WTC11 (cell line): ENCODE measurements around the gene CHIT1. TPM values are rescaled to one million over a fixed set of nuclear protein-coding genes. Genes with fewer than 3 reads are reported as not detected.

Experiments
- ATAC-seq: fragments of 200-7000 bp; cut with Tn5 transposase; 2 replicates; pipeline ENCODE4 v1.10.0; 2021; ENCODE audit warnings: mild to moderate bottlenecking, moderate library complexity
- CTCF ChIA-PET: fragments of 300-600 bp; sonication (Branson Sonifier 250); formaldehyde crosslinking; loops from one replicate; lab custom pipeline; 2021; ENCODE audit warnings: antibody characterized with exemption; lab: Charles Lee
- POLR2A ChIA-PET: fragments of 350-600 bp; sonication (Branson Sonifier 250); formaldehyde crosslinking; loops from one replicate; lab custom pipeline; 2021; ENCODE audit warnings: antibody characterized with exemption; lab: Charles Lee
- DNase-seq: peaks from one replicate; pipeline ENCODE4 v3.0.0; 2021; ENCODE audit warnings: low spot score
- H3K27ac Mint-ChIP-seq: 2 replicates; pipeline ENCODE4 v1.8.0; 2021; ENCODE audit warnings: mixed read lengths
- H3K27me3 Mint-ChIP-seq: 2 replicates; pipeline ENCODE4 v1.8.0; 2021; ENCODE audit warnings: low read depth, mild to moderate bottlenecking, moderate library complexity, mixed read lengths
- H3K36me3 Mint-ChIP-seq: 2 replicates; pipeline ENCODE4 v1.8.0; 2021; ENCODE audit warnings: mixed read lengths
- H3K4me1 Mint-ChIP-seq: 2 replicates; pipeline ENCODE4 v1.8.0; 2022; ENCODE audit warnings: mixed read lengths
- H3K4me3 Mint-ChIP-seq: 2 replicates; pipeline ENCODE4 v1.8.0; 2021; ENCODE audit warnings: mild to moderate bottlenecking, moderate library complexity, mixed read lengths
- H3K9me3 Mint-ChIP-seq: 2 replicates; pipeline ENCODE4 v1.8.0; 2021; ENCODE audit warnings: mixed read lengths
- CREM ChIP-seq: sonication (generic); formaldehyde crosslinking; IDR thresholded peaks from 2 replicates; pipeline ENCODE4 v1.8.1; 2022; ENCODE audit warnings: mild to moderate bottlenecking, missing genetic modification reagents, moderate library complexity
- ESRRA ChIP-seq: sonication (generic); formaldehyde crosslinking; IDR thresholded peaks from 2 replicates; pipeline ENCODE4 v1.8.1; 2022; ENCODE audit warnings: mild to moderate bottlenecking, missing genetic modification reagents, borderline replicate concordance
- HMGA2 ChIP-seq: fragments of 250-450 bp; sonication (Bioruptor Pico); IDR thresholded peaks from 2 replicates; pipeline ENCODE4 v1.4.0; 2021; ENCODE audit warnings: mild to moderate bottlenecking, moderate library complexity
- IRF2 ChIP-seq: sonication (generic); formaldehyde crosslinking; IDR thresholded peaks from 2 replicates; pipeline ENCODE4 v1.8.0; 2022; ENCODE audit warnings: low read depth, missing genetic modification reagents, borderline replicate concordance
- JAZF1 ChIP-seq: fragments of 250-450 bp; sonication (Bioruptor Pico); IDR thresholded peaks from 2 replicates; pipeline ENCODE4 v1.9.0; 2021; ENCODE audit warnings: moderate library complexity, mild to moderate bottlenecking, inconsistent platforms
- NFYB ChIP-seq: sonication (generic); formaldehyde crosslinking; conservative IDR thresholded peaks from 2 replicates; pipeline ENCODE4 v1.8.0; 2022; ENCODE audit warnings: low read depth, missing genetic modification reagents
- NR2C2 ChIP-seq: sonication (generic); formaldehyde crosslinking; IDR thresholded peaks from 2 replicates; pipeline ENCODE4 v1.8.0; 2022; ENCODE audit warnings: mild to moderate bottlenecking, missing genetic modification reagents
- PRRX2 ChIP-seq: fragments of 250-450 bp; sonication (Bioruptor Pico); IDR thresholded peaks from 2 replicates; pipeline ENCODE4 v1.8.0; 2021; ENCODE audit warnings: mild to moderate bottlenecking
- SMAD3 ChIP-seq: sonication (generic); formaldehyde crosslinking; IDR thresholded peaks from 2 replicates; pipeline ENCODE4 v1.8.0; 2022; ENCODE audit warnings: missing genetic modification reagents, mild to moderate bottlenecking, borderline replicate concordance
- SP1 ChIP-seq: sonication (generic); formaldehyde crosslinking; conservative IDR thresholded peaks from 2 replicates; pipeline ENCODE4 v1.8.1; 2022; ENCODE audit warnings: missing genetic modification reagents
- TP53 ChIP-seq: sonication (generic); formaldehyde crosslinking; IDR thresholded peaks from 2 replicates; pipeline ENCODE4 v1.8.1; 2023; ENCODE audit warnings: mild to moderate bottlenecking, missing genetic modification reagents
- ZNF416 ChIP-seq: fragments of 250-450 bp; sonication (Bioruptor Pico); IDR thresholded peaks from 2 replicates; pipeline ENCODE4 v1.9.0; 2021; ENCODE audit warnings: mild to moderate bottlenecking, inconsistent platforms
- total RNA-seq: library from RNA; stranded (reverse); gene quantifications from 3 replicates; pipeline ENCODE4 v1.2.3, GENCODE V29; 2021
- TF ChIP-seq, protein P1 (sequence below): sonication (generic); formaldehyde crosslinking; IDR thresholded peaks from 2 replicates; pipeline ENCODE4 v1.8.1; 2022; ENCODE audit warnings: low read depth, mild to moderate bottlenecking, moderate library complexity, missing genetic modification reagents, borderline replicate concordance
- TF ChIP-seq, protein P2 (sequence below): sonication (generic); formaldehyde crosslinking; IDR thresholded peaks from 2 replicates; pipeline ENCODE4 v1.8.1; 2023; ENCODE audit warnings: mild to moderate bottlenecking, missing genetic modification reagents, moderate library complexity
- TF ChIP-seq, protein P3 (sequence below): sonication (generic); formaldehyde crosslinking; conservative IDR thresholded peaks from 2 replicates; pipeline ENCODE4 v1.8.1; 2022; ENCODE audit warnings: mild to moderate bottlenecking, missing genetic modification reagents
- TF ChIP-seq, protein P4 (sequence below): sonication (generic); formaldehyde crosslinking; conservative IDR thresholded peaks from 2 replicates; pipeline ENCODE4 v1.8.1; 2023; ENCODE audit warnings: mild to moderate bottlenecking, low read depth, missing genetic modification reagents, moderate library complexity
- TF ChIP-seq, protein P5 (sequence below): fragments of 200-600 bp; IDR thresholded peaks from 2 replicates; pipeline ENCODE4 v1.8.0; 2022; ENCODE audit warnings: antibody characterized with exemption
- TF ChIP-seq, protein P6 (sequence below): sonication (generic); formaldehyde crosslinking; IDR thresholded peaks from 2 replicates; pipeline ENCODE4 v1.8.1; 2023; ENCODE audit warnings: mild to moderate bottlenecking, missing genetic modification reagents

The CHIT1 gene
- total RNA-seq, 1 experiment from 2014 or later, result 0.15 TPM

DNA sequence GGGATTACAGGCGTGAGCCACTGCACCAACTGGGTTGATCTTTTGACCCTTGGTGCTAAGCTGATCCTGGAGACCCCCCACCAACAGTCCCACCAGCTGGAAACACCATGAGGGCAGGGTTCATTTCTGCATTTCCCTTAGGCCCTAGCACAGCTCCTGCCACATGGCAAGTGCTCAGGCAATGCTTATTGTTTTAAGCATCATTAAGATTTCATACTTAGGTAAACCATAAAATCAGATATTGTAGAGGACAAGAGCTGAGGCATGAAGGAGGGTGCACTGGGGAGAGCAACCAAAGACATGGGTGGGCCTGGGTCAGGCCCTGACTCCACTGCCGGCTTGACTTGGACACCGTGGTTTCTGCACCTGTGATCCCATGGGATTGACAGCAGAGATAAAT, 17.7 kb downstream of the CHIT1 start:
- Mint-ChIP-seq H3K9me3 (no peaks in the 10 kb centered on the region), H3K27ac (no peak overlapping the region), H3K4me3 (no peak overlapping the region), H3K27me3 (peaks cover 6% of the 10 kb centered on the region), H3K36me3 (no peaks in the 10 kb centered on the region), H3K4me1 (peaks cover 13% of the 10 kb centered on the region)
- POLR2A ChIA-PET, result no interaction called here
- CTCF ChIA-PET, result interaction anchor here (1.2 to 2.0 kb wide), 4 partner anchors 64 to 172 kb away, joined by 3 to 12 read pairs (median 7); no protein-coding TSS in a partner anchor
- DNase-seq (no peak), ATAC-seq (no peak)
- TF ChIP-seq SMAD3 (CRISPR knock-in tag) (no peak), NFYB (CRISPR knock-in tag) (no peak), NR2C2 (CRISPR knock-in tag) (no peak), PRRX2 (no peak), ESRRA (CRISPR knock-in tag) (no peak), CREM (CRISPR knock-in tag) (no peak), JAZF1 (CRISPR knock-in tag) (no peak), ZNF416 (no peak), HMGA2 (no peak), IRF2 (CRISPR knock-in tag) (no peak), SP1 (no peak)
- TF ChIP-seq, protein P1, sequence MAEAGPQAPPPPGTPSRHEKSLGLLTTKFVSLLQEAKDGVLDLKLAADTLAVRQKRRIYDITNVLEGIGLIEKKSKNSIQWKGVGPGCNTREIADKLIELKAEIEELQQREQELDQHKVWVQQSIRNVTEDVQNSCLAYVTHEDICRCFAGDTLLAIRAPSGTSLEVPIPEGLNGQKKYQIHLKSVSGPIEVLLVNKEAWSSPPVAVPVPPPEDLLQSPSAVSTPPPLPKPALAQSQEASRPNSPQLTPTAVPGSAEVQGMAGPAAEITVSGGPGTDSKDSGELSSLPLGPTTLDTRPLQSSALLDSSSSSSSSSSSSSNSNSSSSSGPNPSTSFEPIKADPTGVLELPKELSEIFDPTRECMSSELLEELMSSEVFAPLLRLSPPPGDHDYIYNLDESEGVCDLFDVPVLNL (CRISPR knock-in tag), result no peak
- TF ChIP-seq, protein P2, sequence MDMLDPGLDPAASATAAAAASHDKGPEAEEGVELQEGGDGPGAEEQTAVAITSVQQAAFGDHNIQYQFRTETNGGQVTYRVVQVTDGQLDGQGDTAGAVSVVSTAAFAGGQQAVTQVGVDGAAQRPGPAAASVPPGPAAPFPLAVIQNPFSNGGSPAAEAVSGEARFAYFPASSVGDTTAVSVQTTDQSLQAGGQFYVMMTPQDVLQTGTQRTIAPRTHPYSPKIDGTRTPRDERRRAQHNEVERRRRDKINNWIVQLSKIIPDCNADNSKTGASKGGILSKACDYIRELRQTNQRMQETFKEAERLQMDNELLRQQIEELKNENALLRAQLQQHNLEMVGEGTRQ (CRISPR knock-in tag), result no peak
- TF ChIP-seq, protein P3, sequence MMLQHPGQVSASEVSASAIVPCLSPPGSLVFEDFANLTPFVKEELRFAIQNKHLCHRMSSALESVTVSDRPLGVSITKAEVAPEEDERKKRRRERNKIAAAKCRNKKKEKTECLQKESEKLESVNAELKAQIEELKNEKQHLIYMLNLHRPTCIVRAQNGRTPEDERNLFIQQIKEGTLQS (CRISPR knock-in tag), result no peak
- TF ChIP-seq, protein P4, sequence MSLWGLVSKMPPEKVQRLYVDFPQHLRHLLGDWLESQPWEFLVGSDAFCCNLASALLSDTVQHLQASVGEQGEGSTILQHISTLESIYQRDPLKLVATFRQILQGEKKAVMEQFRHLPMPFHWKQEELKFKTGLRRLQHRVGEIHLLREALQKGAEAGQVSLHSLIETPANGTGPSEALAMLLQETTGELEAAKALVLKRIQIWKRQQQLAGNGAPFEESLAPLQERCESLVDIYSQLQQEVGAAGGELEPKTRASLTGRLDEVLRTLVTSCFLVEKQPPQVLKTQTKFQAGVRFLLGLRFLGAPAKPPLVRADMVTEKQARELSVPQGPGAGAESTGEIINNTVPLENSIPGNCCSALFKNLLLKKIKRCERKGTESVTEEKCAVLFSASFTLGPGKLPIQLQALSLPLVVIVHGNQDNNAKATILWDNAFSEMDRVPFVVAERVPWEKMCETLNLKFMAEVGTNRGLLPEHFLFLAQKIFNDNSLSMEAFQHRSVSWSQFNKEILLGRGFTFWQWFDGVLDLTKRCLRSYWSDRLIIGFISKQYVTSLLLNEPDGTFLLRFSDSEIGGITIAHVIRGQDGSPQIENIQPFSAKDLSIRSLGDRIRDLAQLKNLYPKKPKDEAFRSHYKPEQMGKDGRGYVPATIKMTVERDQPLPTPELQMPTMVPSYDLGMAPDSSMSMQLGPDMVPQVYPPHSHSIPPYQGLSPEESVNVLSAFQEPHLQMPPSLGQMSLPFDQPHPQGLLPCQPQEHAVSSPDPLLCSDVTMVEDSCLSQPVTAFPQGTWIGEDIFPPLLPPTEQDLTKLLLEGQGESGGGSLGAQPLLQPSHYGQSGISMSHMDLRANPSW (CRISPR knock-in tag), result no peak
- TF ChIP-seq, protein P5, sequence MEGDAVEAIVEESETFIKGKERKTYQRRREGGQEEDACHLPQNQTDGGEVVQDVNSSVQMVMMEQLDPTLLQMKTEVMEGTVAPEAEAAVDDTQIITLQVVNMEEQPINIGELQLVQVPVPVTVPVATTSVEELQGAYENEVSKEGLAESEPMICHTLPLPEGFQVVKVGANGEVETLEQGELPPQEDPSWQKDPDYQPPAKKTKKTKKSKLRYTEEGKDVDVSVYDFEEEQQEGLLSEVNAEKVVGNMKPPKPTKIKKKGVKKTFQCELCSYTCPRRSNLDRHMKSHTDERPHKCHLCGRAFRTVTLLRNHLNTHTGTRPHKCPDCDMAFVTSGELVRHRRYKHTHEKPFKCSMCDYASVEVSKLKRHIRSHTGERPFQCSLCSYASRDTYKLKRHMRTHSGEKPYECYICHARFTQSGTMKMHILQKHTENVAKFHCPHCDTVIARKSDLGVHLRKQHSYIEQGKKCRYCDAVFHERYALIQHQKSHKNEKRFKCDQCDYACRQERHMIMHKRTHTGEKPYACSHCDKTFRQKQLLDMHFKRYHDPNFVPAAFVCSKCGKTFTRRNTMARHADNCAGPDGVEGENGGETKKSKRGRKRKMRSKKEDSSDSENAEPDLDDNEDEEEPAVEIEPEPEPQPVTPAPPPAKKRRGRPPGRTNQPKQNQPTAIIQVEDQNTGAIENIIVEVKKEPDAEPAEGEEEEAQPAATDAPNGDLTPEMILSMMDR, result no peak
- TF ChIP-seq, protein P6, sequence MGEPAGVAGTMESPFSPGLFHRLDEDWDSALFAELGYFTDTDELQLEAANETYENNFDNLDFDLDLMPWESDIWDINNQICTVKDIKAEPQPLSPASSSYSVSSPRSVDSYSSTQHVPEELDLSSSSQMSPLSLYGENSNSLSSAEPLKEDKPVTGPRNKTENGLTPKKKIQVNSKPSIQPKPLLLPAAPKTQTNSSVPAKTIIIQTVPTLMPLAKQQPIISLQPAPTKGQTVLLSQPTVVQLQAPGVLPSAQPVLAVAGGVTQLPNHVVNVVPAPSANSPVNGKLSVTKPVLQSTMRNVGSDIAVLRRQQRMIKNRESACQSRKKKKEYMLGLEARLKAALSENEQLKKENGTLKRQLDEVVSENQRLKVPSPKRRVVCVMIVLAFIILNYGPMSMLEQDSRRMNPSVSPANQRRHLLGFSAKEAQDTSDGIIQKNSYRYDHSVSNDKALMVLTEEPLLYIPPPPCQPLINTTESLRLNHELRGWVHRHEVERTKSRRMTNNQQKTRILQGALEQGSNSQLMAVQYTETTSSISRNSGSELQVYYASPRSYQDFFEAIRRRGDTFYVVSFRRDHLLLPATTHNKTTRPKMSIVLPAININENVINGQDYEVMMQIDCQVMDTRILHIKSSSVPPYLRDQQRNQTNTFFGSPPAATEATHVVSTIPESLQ (CRISPR knock-in tag), result no peak

DNA sequence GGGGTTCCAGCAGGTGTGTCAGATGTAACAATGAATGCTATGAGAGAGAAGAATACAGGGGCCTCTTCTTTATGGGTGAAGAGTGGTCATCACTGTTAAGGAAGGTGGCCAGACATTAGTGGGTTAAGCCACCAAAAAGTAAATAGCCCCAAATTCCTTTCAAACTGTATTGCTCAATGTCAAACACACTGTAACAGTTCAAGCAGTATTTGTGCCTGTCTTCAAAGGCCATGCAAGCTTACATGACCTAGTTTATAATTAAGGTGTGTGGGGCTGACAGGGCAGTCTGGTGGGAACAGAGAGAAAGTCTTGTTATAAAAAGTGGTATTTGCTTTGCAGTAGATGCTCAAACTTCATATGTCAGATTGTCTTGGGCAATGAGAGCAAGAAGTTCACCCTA, 18.5 kb downstream of the CHIT1 start:
- TF ChIP-seq, protein P2 (CRISPR knock-in tag), result no peak
- TF ChIP-seq TP53 (CRISPR knock-in tag), result no peak
- DNase-seq, result no peak
- ChIA-PET POLR2A (no interaction called here), CTCF (interaction anchor here (1.2 to 2.0 kb wide), 3 partner anchors 63 to 171 kb away, joined by 3 to 8 read pairs (median 6); no protein-coding TSS in a partner anchor)
- Mint-ChIP-seq H3K4me1 (peaks cover 5% of the 10 kb centered on the region), H3K27me3 (peaks cover 6% of the 10 kb centered on the region), H3K36me3 (no peaks in the 10 kb centered on the region), H3K4me3 (no peak overlapping the region), H3K9me3 (no peaks in the 10 kb centered on the region), H3K27ac (no peak overlapping the region)
- no peak for ATAC-seq
